Central memory CD8-positive, alpha-beta T cell (primary cell): ENCODE results near the gene BRD4.
A peak's percentile ranks its signal among the peaks of the same experiment; 100 is the strongest.

Source experiments
- ATAC-seq: fragments of 150-1000 bp; cut with Tn5 transposase; replicated peaks from 2 replicates; pipeline ENCODE4 v1.10.0; 2022; ENCODE audit warnings: mild to moderate bottlenecking, moderate FRiP score, moderate number of reproducible peaks; ENCODE audit not compliant: poor library complexity, severe bottlenecking; ENCODE audit errors: extremely low read depth
- DNase-seq, 2 donors: peaks; one replicate each; pipeline ENCODE4 v3.0.0; 2021; ENCODE audit warnings: low spot score in 2 of 2
- H3K27ac Mint-ChIP-seq: one replicate; pipeline ENCODE4 v1.8.0; 2022; ENCODE audit warnings: low read depth, mild to moderate bottlenecking, moderate library complexity, mixed read lengths
- H3K27me3 Mint-ChIP-seq: one replicate; pipeline ENCODE4 v1.8.0; 2022; ENCODE audit warnings: mixed read lengths
- H3K36me3 Mint-ChIP-seq: one replicate; pipeline ENCODE4 v1.8.0; 2022; ENCODE audit warnings: mild to moderate bottlenecking, moderate library complexity, mixed read lengths; ENCODE audit not compliant: insufficient read depth
- H3K4me1 Mint-ChIP-seq: one replicate; pipeline ENCODE4 v1.8.0; 2022; ENCODE audit warnings: mixed read lengths
- H3K4me3 Mint-ChIP-seq: one replicate; pipeline ENCODE4 v1.8.0; 2022; ENCODE audit warnings: mild to moderate bottlenecking, moderate library complexity, mixed read lengths
- H3K9me3 Mint-ChIP-seq: one replicate; pipeline ENCODE4 v1.8.0; 2022; ENCODE audit warnings: mixed read lengths

The BRD4 gene

GRCh38 chr19:15290166-15290565 is 42.2 kb downstream of the BRD4 start:
- H3K36me3 Mint-ChIP-seq: peaks cover 5% of the 10 kb centered on the region
- DNase-seq (no peak), ATAC-seq (no peak)
- H3K4me3 Mint-ChIP-seq: no peak overlapping the region
- no peak overlapping the region for H3K27ac Mint-ChIP-seq
- H3K27me3 Mint-ChIP-seq: no peaks in the 10 kb centered on the region
- H3K4me1 Mint-ChIP-seq: peaks cover 89% of the 10 kb centered on the region
- no peaks in the 10 kb centered on the region for H3K9me3 Mint-ChIP-seq

DNA sequence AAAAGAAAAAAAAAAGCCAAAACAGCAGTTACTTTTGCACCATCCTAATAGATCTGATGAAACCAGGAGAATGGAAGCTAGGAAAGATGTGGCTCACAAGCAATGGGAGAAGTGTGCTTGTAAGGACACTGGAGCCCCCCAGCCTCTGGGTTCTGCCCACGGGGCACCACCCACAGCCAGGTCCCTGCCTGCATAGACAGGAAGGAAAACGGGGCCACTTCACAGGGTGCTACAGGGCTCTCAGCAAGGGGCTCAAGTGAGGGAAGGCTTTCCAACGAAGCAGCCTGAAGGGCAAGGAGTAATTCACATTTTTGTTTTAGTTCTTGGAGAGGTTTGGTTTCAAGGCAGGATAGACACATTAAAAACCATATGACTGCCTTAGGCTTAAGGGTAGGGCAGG is 42.7 kb downstream of the BRD4 start:
- peak overlapping the region; percentile 54 for H3K27ac Mint-ChIP-seq
- H3K9me3 Mint-ChIP-seq: no peaks in the 10 kb centered on the region
- peaks cover 89% of the 10 kb centered on the region for H3K4me1 Mint-ChIP-seq
- ATAC-seq (no peak), DNase-seq (no peak)
- peak overlapping the region; percentile 52 for H3K4me3 Mint-ChIP-seq
- peaks cover 5% of the 10 kb centered on the region for H3K36me3 Mint-ChIP-seq
- no peaks in the 10 kb centered on the region for H3K27me3 Mint-ChIP-seq

DNA sequence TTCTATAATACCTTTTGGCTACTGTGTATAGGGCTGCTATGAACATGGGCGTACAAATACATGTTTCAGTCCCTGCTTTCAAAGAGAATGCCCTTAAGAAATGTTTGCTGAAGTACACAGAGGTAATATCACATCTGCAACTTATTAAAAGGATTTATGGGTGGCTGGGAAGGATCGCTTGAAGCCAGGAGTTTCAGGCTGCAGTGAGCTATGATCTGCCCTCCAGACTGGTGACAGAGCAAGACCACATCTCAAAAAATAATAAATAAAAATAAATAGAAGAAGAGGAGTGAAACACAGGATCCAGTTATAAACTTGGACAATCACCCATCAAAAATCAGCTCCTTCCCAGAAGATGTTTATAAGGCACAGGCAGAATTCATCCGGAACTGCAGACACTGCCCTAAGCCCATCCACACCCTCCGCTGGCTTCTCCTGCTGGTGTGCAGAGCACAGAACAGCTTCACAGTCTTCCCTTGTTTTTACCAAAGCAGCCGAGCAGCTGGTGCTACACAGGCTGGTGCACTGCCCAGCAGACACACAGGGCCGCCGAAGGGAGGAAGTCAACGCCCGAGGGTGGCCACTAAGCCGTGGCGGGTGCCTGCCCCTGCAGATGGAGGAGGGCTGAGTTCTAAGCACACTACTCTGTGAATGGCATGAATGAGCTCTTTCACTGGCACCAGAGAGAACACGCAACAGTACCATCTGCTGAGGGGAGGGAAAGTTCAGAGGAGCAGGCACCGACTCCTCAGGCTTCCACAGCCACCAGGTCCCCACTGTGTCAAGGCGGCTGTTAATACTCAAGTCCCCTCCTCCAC is 44.0 kb downstream of the BRD4 start:
- peak; percentile 12 for ATAC-seq
- H3K9me3 Mint-ChIP-seq: no peaks in the 10 kb centered on the region
- no peak for DNase-seq
- H3K36me3 Mint-ChIP-seq: peaks cover 6% of the 10 kb centered on the region
- peak overlapping the region; percentile 54 for H3K27ac Mint-ChIP-seq
- peaks cover 90% of the 10 kb centered on the region for H3K4me1 Mint-ChIP-seq
- H3K27me3 Mint-ChIP-seq: no peaks in the 10 kb centered on the region
- peak overlapping the region; percentile 52 for H3K4me3 Mint-ChIP-seq

GRCh38 chr19:15287496-15287895 is 44.8 kb downstream of the BRD4 start:
- DNase-seq (no peak), ATAC-seq (peak; percentile 35)
- Mint-ChIP-seq H3K9me3 (no peaks in the 10 kb centered on the region), H3K27me3 (no peaks in the 10 kb centered on the region), H3K4me1 (peaks cover 92% of the 10 kb centered on the region), H3K27ac (peak overlapping the region; percentile 54), H3K36me3 (peaks cover 6% of the 10 kb centered on the region), H3K4me3 (peak overlapping the region; percentile 52)

GRCh38 chr19:15286688-15287365 is 45.5 kb downstream of the BRD4 start:
- peaks cover 92% of the 10 kb centered on the region for H3K4me1 Mint-ChIP-seq
- H3K27ac Mint-ChIP-seq: peak overlapping the region; percentile 54
- ATAC-seq (no peak), DNase-seq (no peak)
- peak overlapping the region; percentile 49 for H3K4me3 Mint-ChIP-seq
- peaks cover 6% of the 10 kb centered on the region for H3K36me3 Mint-ChIP-seq
- no peaks in the 10 kb centered on the region for H3K27me3 Mint-ChIP-seq
- no peaks in the 10 kb centered on the region for H3K9me3 Mint-ChIP-seq

DNA sequence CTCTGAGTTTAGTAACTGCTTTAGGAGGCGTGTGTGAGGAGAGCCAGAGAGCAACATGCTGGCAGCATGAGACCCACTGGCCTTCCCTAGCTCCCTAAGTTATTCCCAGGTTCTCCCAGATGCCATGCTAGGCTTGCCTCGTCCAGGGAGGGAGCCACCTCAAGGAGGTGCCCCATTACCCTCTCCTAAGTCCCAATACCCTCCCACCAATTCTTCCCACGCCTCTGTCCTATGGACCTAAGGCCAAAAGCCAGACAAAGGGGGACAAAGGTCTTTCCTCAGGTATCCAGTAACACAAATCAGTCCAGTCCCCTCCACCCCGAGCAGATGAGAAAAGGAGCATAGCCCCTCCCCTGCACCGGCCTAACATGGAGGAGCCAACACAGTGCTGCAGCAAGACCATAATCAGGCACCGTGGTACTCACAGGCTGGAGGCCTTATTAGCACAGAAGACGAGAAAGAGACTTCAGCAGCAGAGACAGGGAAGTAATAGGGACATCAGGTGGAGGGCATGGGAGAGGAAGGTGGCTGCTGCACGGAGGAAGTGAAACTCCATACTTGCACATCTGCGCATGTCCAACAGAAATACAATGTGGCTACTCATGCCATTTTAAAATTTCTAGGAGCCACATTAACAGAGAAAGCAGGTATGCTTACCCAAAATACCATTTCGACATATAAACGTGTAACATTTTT is 46.3 kb downstream of the BRD4 start:
- Mint-ChIP-seq H3K27ac (peak overlapping the region; percentile 7), H3K4me3 (peak overlapping the region; percentile 49)
- ATAC-seq: no peak

GRCh38 chr19:15284896-15285295 is 47.4 kb downstream of the BRD4 start:
- peaks cover 11% of the 10 kb centered on the region for H3K36me3 Mint-ChIP-seq
- peak overlapping the region; percentile 51 for H3K4me3 Mint-ChIP-seq
- no peaks in the 10 kb centered on the region for H3K9me3 Mint-ChIP-seq
- peak overlapping the region; percentile 67 for H3K27ac Mint-ChIP-seq
- peaks cover 92% of the 10 kb centered on the region for H3K4me1 Mint-ChIP-seq
- ATAC-seq (no peak), DNase-seq (no peak)
- H3K27me3 Mint-ChIP-seq: no peaks in the 10 kb centered on the region

More for the DNA sequence above, 46.3 kb downstream of the BRD4 start:
- Mint-ChIP-seq H3K4me1 (peaks cover 92% of the 10 kb centered on the region), H3K27me3 (no peaks in the 10 kb centered on the region), H3K36me3 (peaks cover 6% of the 10 kb centered on the region), H3K9me3 (no peaks in the 10 kb centered on the region)
- DNase-seq: no peak

GRCh38 chr19:15284091-15284490 is 48.2 kb downstream of the BRD4 start:
- Mint-ChIP-seq H3K9me3 (no peaks in the 10 kb centered on the region), H3K27me3 (no peaks in the 10 kb centered on the region), H3K36me3 (peaks cover 14% of the 10 kb centered on the region), H3K4me3 (peak overlapping the region; percentile 51), H3K27ac (peak overlapping the region; percentile 67), H3K4me1 (peaks cover 92% of the 10 kb centered on the region)
- DNase-seq: no peak
- no peak for ATAC-seq

GRCh38 chr19:15283141-15283883 is 49.0 kb downstream of the BRD4 start:
- Mint-ChIP-seq H3K36me3 (peaks cover 13% of the 10 kb centered on the region), H3K4me1 (peaks cover 84% of the 10 kb centered on the region), H3K4me3 (peak overlapping the region; percentile 51), H3K27me3 (no peaks in the 10 kb centered on the region), H3K27ac (peak overlapping the region; percentile 67), H3K9me3 (no peaks in the 10 kb centered on the region)
- DNase-seq (no peak), ATAC-seq (no peak)

DNA sequence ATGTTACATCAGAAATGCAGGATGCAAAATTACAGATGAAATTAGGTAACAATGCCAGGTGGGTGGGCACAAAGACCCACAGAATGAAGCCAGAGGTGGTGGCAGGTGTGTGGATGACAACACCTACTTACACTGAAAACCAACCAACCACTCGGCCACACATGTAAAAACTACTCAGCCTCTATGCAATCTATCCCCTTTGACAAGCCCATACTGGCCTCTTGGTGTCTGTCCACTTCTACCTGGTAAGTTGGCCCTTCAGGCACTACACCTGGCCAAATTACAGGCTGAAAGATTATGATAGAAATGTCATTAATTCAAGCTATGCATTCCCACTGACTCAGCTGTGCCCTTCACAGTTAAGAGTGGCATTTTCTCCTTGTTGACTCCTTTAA is 50.0 kb downstream of the BRD4 start:
- H3K27ac Mint-ChIP-seq: peak overlapping the region; percentile 67
- H3K27me3 Mint-ChIP-seq: no peaks in the 10 kb centered on the region
- H3K4me3 Mint-ChIP-seq: peak overlapping the region; percentile 41
- ATAC-seq (no peak), DNase-seq (no peak)
- no peaks in the 10 kb centered on the region for H3K9me3 Mint-ChIP-seq
- H3K36me3 Mint-ChIP-seq: peaks cover 12% of the 10 kb centered on the region
- H3K4me1 Mint-ChIP-seq: peaks cover 80% of the 10 kb centered on the region

GRCh38 chr19:15280915-15281683 is 51.2 kb downstream of the BRD4 start:
- peak overlapping the region; percentile 29 for H3K27ac Mint-ChIP-seq
- peak overlapping the region; percentile 36 for H3K4me3 Mint-ChIP-seq

More at GRCh38 chr19:15280915-15281683, 51.2 kb downstream of the BRD4 start:
- H3K4me1 Mint-ChIP-seq: peaks cover 85% of the 10 kb centered on the region
- DNase-seq: no peak
- no peaks in the 10 kb centered on the region for H3K27me3 Mint-ChIP-seq
- no peaks in the 10 kb centered on the region for H3K9me3 Mint-ChIP-seq
- peaks cover 12% of the 10 kb centered on the region for H3K36me3 Mint-ChIP-seq
- no peak for ATAC-seq
